GM12874 (cell line): ENCODE results near the gene LIPT1.

Experiments used
- CTCF ChIP-seq: IDR thresholded peaks from 2 replicates; pipeline ENCODE4 v1.5.1; 2011; ENCODE audit warnings: low read depth, mild to moderate bottlenecking, control low read depth, low read length, moderate library complexity; ENCODE audit not compliant: insufficient read depth

The LIPT1 gene

DNA sequence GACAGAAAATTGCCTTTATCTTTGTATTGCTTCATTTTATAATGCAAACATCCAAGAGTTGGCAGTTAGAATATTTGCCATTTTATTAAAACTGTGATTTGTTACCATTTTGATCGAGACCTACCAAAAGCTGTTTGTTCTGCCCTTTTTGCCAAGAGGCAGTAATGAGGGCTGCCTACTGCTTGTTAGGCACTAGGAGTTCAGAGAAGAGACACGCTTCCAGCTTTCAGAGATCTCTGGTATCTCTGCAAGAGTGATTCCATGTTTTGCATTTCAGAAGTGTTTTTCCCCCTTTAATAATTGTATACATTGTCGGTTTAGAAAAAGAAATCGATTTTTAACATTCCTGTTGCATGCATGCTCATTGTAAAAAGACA is 26.8 kb downstream of the LIPT1 start:
- no peak for TF ChIP-seq CTCF

DNA sequence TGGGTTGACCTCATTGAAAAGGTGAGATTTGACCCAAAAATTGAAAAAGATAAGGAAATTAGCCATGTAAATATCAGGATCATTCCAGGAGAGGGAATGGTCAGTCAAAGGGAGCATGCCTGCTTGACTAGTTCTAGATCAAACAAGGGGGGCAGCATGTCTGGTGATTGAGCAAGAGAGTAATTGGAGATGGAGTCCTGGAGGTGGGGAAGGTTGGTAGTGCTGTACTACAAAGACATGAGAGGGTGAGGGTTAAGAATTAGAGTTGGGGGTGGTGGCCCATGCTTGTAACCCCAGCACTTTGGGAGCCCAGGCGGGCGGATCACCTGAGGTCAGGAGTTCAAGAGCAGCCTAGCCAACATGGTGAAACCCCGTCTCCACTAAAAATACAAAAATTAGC is 28.3 kb downstream of the LIPT1 start:
- no peak for TF ChIP-seq CTCF

GRCh38 chr2:99184811-99185210 is 30.0 kb downstream of the LIPT1 start:
- TF ChIP-seq CTCF, result no peak

GRCh38 chr2:99187011-99187410 is 32.2 kb downstream of the LIPT1 start:
- TF ChIP-seq CTCF, result no peak

GRCh38 chr2:99188357-99188756 is 33.6 kb downstream of the LIPT1 start:
- TF ChIP-seq CTCF, result no peak

- no peak for TF ChIP-seq CTCF
These were observed 35.8 kb downstream of the LIPT1 start for GRCh38 chr2:99190548-99190947.

- TF ChIP-seq CTCF, result no peak
These were observed 43.5 kb downstream of the LIPT1 start for GRCh38 chr2:99198103-99198841.
